ENCODE data around the gene ABLIM2. TPM values are rescaled to one million over a fixed set of nuclear protein-coding genes. Genes with fewer than 3 reads are reported as not detected.

Gene ABLIM2
- total RNA-seq, 2 experiments from 2014 or later: 0.76 TPM; not detected in 1

- no peaks in the 10 kb centered on the region for H4K20me1 ChIP-seq (ENCODE audit: insufficient read depth, low read length)
- ChIA-PET CTCF (ENCODE audit: unreplicated experiment) (no interaction called here), POLR2A (no interaction called here)
- BruUV-seq (replicated peaks): no TSS peak
- intact Hi-C loops (cut with micrococcal nuclease; ENCODE audit: unreplicated experiment): no loop called here
- no peaks in the 10 kb centered on the region for H3K9me2 ChIP-seq (ENCODE audit: insufficient read depth, low read length)
- H3K27ac ChIP-seq (ENCODE audit: low read depth, low read length, poor library complexity, severe bottlenecking): no peak overlapping the region
- H3K9me3 ChIP-seq (ENCODE audit: low read length): peaks cover 9% of the 10 kb centered on the region
- TF ChIP-seq CTCF (conservative IDR thresholded peaks at IDR 0.05; ENCODE audit: low read length) (no peak), EZH2phosphoT487 (IDR thresholded peaks at IDR 0.05; ENCODE audit: borderline replicate concordance, low read depth, low read length) (no peak)
- no peak overlapping the region for H3K4me3 ChIP-seq (ENCODE audit: low read depth, low read length, poor library complexity, severe bottlenecking)
- H2AFZ ChIP-seq (ENCODE audit: low read length): no peak overlapping the region
- H3K4me1 ChIP-seq (ENCODE audit: insufficient read depth, low read length, poor library complexity, severe bottlenecking): peaks cover 20% of the 10 kb centered on the region
- H3K4me2 ChIP-seq (ENCODE audit: low read length): no peak overlapping the region
- no peaks in the 10 kb centered on the region for H3K36me3 ChIP-seq (ENCODE audit: insufficient read depth, low read length)
- no peaks in the 10 kb centered on the region for H3K79me2 ChIP-seq (ENCODE audit: insufficient read depth, low read depth, low read length)
- DNase-seq (ENCODE audit: low spot score): no peak
Measured at GRCh38 chr4:8167291-8167690, 8.7 kb upstream of the ABLIM2 start.

DNA sequence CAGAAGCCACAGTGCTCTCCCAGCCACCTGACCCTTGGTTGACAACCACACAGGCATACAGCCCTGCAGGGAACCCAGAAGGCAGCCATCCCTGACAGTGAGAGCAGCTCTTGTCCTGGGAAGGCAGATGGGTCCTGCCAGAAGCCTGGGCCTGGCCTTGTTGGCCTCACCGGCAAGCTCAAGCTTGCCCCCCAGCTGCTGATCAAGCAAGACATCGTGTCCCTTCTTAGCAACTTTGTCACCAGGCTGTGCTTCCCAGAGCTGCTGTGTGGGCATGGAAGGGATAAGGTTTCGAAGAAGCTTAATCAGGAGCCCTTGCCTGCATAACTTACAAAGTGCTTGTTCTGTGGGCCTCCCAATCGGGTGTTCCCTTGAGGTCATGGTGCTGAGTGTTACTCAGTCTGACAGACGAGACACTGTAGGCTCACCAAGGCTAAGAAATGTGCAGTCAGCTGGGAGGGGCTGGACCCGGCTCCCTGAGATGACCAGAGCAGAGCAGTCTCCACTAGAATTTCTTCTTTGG lies 6.8 kb upstream of the ABLIM2 start:
- no peak overlapping the region for H3K4me3 ChIP-seq (ENCODE audit: low read depth, low read length, poor library complexity, severe bottlenecking)
- DNase-seq (ENCODE audit: low spot score): no peak
- intact Hi-C loops (cut with micrococcal nuclease; ENCODE audit: unreplicated experiment): no loop called here
- no peaks in the 10 kb centered on the region for H3K9me2 ChIP-seq (ENCODE audit: insufficient read depth, low read length)
- no peaks in the 10 kb centered on the region for H4K20me1 ChIP-seq (ENCODE audit: insufficient read depth, low read length)
- no peak overlapping the region for H2AFZ ChIP-seq (ENCODE audit: low read length)
- peaks cover 28% of the 10 kb centered on the region for H3K4me1 ChIP-seq (ENCODE audit: insufficient read depth, low read length, poor library complexity, severe bottlenecking)
- H3K9me3 ChIP-seq (ENCODE audit: low read length): peaks cover 9% of the 10 kb centered on the region
- ChIA-PET CTCF (ENCODE audit: unreplicated experiment) (no interaction called here), POLR2A (interaction anchor here (1.0 kb wide), 1 partner anchor 49 kb away, joined by 3 read pairs; no protein-coding TSS in a partner anchor)
- no peak overlapping the region for H3K4me2 ChIP-seq (ENCODE audit: low read length)
- TF ChIP-seq CTCF (conservative IDR thresholded peaks at IDR 0.05; ENCODE audit: low read length): no peak
- TF ChIP-seq EZH2phosphoT487 (IDR thresholded peaks at IDR 0.05; ENCODE audit: borderline replicate concordance, low read depth, low read length): no peak
- H3K79me2 ChIP-seq (ENCODE audit: insufficient read depth, low read depth, low read length): no peaks in the 10 kb centered on the region
- H3K36me3 ChIP-seq (ENCODE audit: insufficient read depth, low read length): no peaks in the 10 kb centered on the region
- no peak overlapping the region for H3K27ac ChIP-seq (ENCODE audit: low read depth, low read length, poor library complexity, severe bottlenecking)
- no TSS peak for BruUV-seq (replicated peaks)

DNA sequence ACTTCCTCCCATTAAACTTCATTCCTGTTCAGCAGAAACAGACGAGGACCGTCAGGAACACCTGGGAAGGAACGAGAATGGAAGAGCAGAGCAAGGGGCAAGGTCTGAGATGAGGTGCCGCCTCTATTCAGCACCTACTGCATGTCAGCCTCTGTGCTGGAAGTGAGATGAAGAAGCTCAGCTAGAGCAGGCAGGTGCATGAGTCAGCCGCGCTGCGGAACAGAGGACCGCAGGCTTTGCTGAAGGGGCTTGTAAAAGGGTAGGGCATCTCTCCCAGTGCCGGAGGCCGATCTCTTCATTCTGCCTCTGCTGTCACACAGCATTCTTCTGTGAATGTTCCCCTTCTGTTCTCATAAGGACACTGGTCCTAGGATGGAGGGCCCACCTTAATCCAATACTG lies 6.1 kb upstream of the ABLIM2 start:
- no peak for DNase-seq (ENCODE audit: low spot score)
- Histone ChIP-seq H3K4me3 (ENCODE audit: low read depth, low read length, poor library complexity, severe bottlenecking) (no peak overlapping the region), H3K9me2 (ENCODE audit: insufficient read depth, low read length) (no peaks in the 10 kb centered on the region), H3K79me2 (ENCODE audit: insufficient read depth, low read depth, low read length) (no peaks in the 10 kb centered on the region), H3K36me3 (ENCODE audit: insufficient read depth, low read length) (no peaks in the 10 kb centered on the region), H2AFZ (ENCODE audit: low read length) (no peak overlapping the region), H3K27ac (ENCODE audit: low read depth, low read length, poor library complexity, severe bottlenecking) (no peak overlapping the region), H3K9me3 (ENCODE audit: low read length) (peaks cover 9% of the 10 kb centered on the region), H3K4me1 (ENCODE audit: insufficient read depth, low read length, poor library complexity, severe bottlenecking) (peaks cover 29% of the 10 kb centered on the region), H4K20me1 (ENCODE audit: insufficient read depth, low read length) (no peaks in the 10 kb centered on the region), H3K4me2 (ENCODE audit: low read length) (no peak overlapping the region)
- TF ChIP-seq EZH2phosphoT487 (IDR thresholded peaks at IDR 0.05; ENCODE audit: borderline replicate concordance, low read depth, low read length): no peak
- TF ChIP-seq CTCF (conservative IDR thresholded peaks at IDR 0.05; ENCODE audit: low read length): no peak
- CTCF ChIA-PET (ENCODE audit: unreplicated experiment): no interaction called here
- no TSS peak for BruUV-seq (replicated peaks)
- POLR2A ChIA-PET: no interaction called here
- intact Hi-C loops (cut with micrococcal nuclease; ENCODE audit: unreplicated experiment): no loop called here
